Measurements from ENCODE around the gene IFT57.

Gene IFT57

GRCh38 chr3:108175352-108175751 lies 46.9 kb downstream of the IFT57 start:
- H3K4me3 ChIP-seq (ENCODE audit: low read length, poor library complexity, severe bottlenecking): peak overlapping the region; percentile 16
- H3F3A ChIP-seq (ENCODE audit: low read depth): no peaks in the 10 kb centered on the region
- no peaks in the 10 kb centered on the region for H4K20me1 ChIP-seq (ENCODE audit: insufficient read depth, low read length, poor library complexity, severe bottlenecking)
- peaks cover 27% of the 10 kb centered on the region for H3K4me1 ChIP-seq (ENCODE audit: insufficient read depth, low read length, poor library complexity, severe bottlenecking)
- no peaks in the 10 kb centered on the region for H3K9me3 ChIP-seq (ENCODE audit: insufficient read depth, low read depth, low read length)
- H3K27me3 ChIP-seq (ENCODE audit: insufficient read depth, low read length, poor library complexity, severe bottlenecking): no peaks in the 10 kb centered on the region
- peak overlapping the region; percentile 60 for H2AFZ ChIP-seq (ENCODE audit: low read length)
- no peaks in the 10 kb centered on the region for H3K79me2 ChIP-seq (ENCODE audit: insufficient read depth, low read length)
- no peak for TF ChIP-seq CTCF (conservative IDR thresholded peaks at IDR 0.05; ENCODE audit: low read length)
- TF ChIP-seq EZH2phosphoT487 (IDR thresholded peaks at IDR 0.05; ENCODE audit: borderline replicate concordance): no peak
- H3K4me2 ChIP-seq (ENCODE audit: low read depth, low read length, poor library complexity, severe bottlenecking): peak overlapping the region; percentile 52
- H3K9me2 ChIP-seq (replicated peaks; ENCODE audit: low read depth, low read length): no peaks in the 10 kb centered on the region
- H3K36me3 ChIP-seq (ENCODE audit: insufficient read depth, low read length): no peaks in the 10 kb centered on the region
- peak overlapping the region; percentile 22 for H3K9ac ChIP-seq (ENCODE audit: low read depth, low read length, poor library complexity, severe bottlenecking)

- Histone ChIP-seq H3K36me3 (ENCODE audit: insufficient read depth, low read length) (no peaks in the 10 kb centered on the region), H3K27me3 (ENCODE audit: insufficient read depth, low read length, poor library complexity, severe bottlenecking) (no peaks in the 10 kb centered on the region), H3K9me3 (ENCODE audit: insufficient read depth, low read depth, low read length) (no peaks in the 10 kb centered on the region), H3K9ac (ENCODE audit: low read depth, low read length, poor library complexity, severe bottlenecking) (no peak overlapping the region), H3F3A (ENCODE audit: low read depth) (no peaks in the 10 kb centered on the region), H3K79me2 (ENCODE audit: insufficient read depth, low read length) (no peaks in the 10 kb centered on the region), H2AFZ (ENCODE audit: low read length) (no peak overlapping the region), H3K4me3 (ENCODE audit: low read length, poor library complexity, severe bottlenecking) (no peak overlapping the region), H3K4me2 (ENCODE audit: low read depth, low read length, poor library complexity, severe bottlenecking) (no peak overlapping the region), H4K20me1 (ENCODE audit: insufficient read depth, low read length, poor library complexity, severe bottlenecking) (no peaks in the 10 kb centered on the region), H3K9me2 (replicated peaks; ENCODE audit: low read depth, low read length) (no peaks in the 10 kb centered on the region), H3K4me1 (ENCODE audit: insufficient read depth, low read length, poor library complexity, severe bottlenecking) (peaks cover 16% of the 10 kb centered on the region)
- TF ChIP-seq EZH2phosphoT487 (IDR thresholded peaks at IDR 0.05; ENCODE audit: borderline replicate concordance) (no peak), CTCF (conservative IDR thresholded peaks at IDR 0.05; ENCODE audit: low read length) (no peak)
These were observed 51.1 kb downstream of the IFT57 start for GRCh38 chr3:108171106-108171505.

- no peaks in the 10 kb centered on the region for H3K27me3 ChIP-seq (ENCODE audit: insufficient read depth, low read length, poor library complexity, severe bottlenecking)
- no peak overlapping the region for H3K9ac ChIP-seq (ENCODE audit: low read depth, low read length, poor library complexity, severe bottlenecking)
- H3K79me2 ChIP-seq (ENCODE audit: insufficient read depth, low read length): no peaks in the 10 kb centered on the region
- H3K36me3 ChIP-seq (ENCODE audit: insufficient read depth, low read length): no peaks in the 10 kb centered on the region
- H3K9me2 ChIP-seq (replicated peaks; ENCODE audit: low read depth, low read length): no peaks in the 10 kb centered on the region
- no peak overlapping the region for H3K4me2 ChIP-seq (ENCODE audit: low read depth, low read length, poor library complexity, severe bottlenecking)
- no peak overlapping the region for H3K4me3 ChIP-seq (ENCODE audit: low read length, poor library complexity, severe bottlenecking)
- peaks cover 3% of the 10 kb centered on the region for H3K4me1 ChIP-seq (ENCODE audit: insufficient read depth, low read length, poor library complexity, severe bottlenecking)
- H2AFZ ChIP-seq (ENCODE audit: low read length): no peak overlapping the region
- no peak for TF ChIP-seq EZH2phosphoT487 (IDR thresholded peaks at IDR 0.05; ENCODE audit: borderline replicate concordance)
- H3F3A ChIP-seq (ENCODE audit: low read depth): no peaks in the 10 kb centered on the region
- no peaks in the 10 kb centered on the region for H4K20me1 ChIP-seq (ENCODE audit: insufficient read depth, low read length, poor library complexity, severe bottlenecking)
- no peaks in the 10 kb centered on the region for H3K9me3 ChIP-seq (ENCODE audit: insufficient read depth, low read depth, low read length)
These were observed 57.8 kb downstream of the IFT57 start for GRCh38 chr3:108164391-108164790.

GRCh38 chr3:108159865-108160264 lies 62.4 kb downstream of the IFT57 start:
- Histone ChIP-seq H3K27me3 (ENCODE audit: insufficient read depth, low read length, poor library complexity, severe bottlenecking) (no peaks in the 10 kb centered on the region), H4K20me1 (ENCODE audit: insufficient read depth, low read length, poor library complexity, severe bottlenecking) (no peaks in the 10 kb centered on the region), H3K4me2 (ENCODE audit: low read depth, low read length, poor library complexity, severe bottlenecking) (no peak overlapping the region), H3K4me1 (ENCODE audit: insufficient read depth, low read length, poor library complexity, severe bottlenecking) (peaks cover 3% of the 10 kb centered on the region), H3K79me2 (ENCODE audit: insufficient read depth, low read length) (no peaks in the 10 kb centered on the region), H3F3A (ENCODE audit: low read depth) (no peaks in the 10 kb centered on the region), H3K36me3 (ENCODE audit: insufficient read depth, low read length) (no peaks in the 10 kb centered on the region), H3K9me3 (ENCODE audit: insufficient read depth, low read depth, low read length) (no peaks in the 10 kb centered on the region), H3K4me3 (ENCODE audit: low read length, poor library complexity, severe bottlenecking) (no peak overlapping the region), H2AFZ (ENCODE audit: low read length) (no peak overlapping the region), H3K9ac (ENCODE audit: low read depth, low read length, poor library complexity, severe bottlenecking) (no peak overlapping the region), H3K9me2 (replicated peaks; ENCODE audit: low read depth, low read length) (no peaks in the 10 kb centered on the region)
- TF ChIP-seq EZH2phosphoT487 (IDR thresholded peaks at IDR 0.05; ENCODE audit: borderline replicate concordance) (no peak), CTCF (conservative IDR thresholded peaks at IDR 0.05; ENCODE audit: low read length) (no peak)
